K562 (cell line): ENCODE results near the gene DHX35. TPM values are rescaled to one million over a fixed set of nuclear protein-coding genes. Genes with fewer than 3 reads are reported as not detected.

Experiments used
- CXXC5 ChIP-seq: fragments of 250-450 bp; sonication (Bioruptor Pico); IDR thresholded peaks from 2 replicates; pipeline ENCODE4 v1.8.0; 2022; ENCODE audit warnings: inconsistent platforms, mild to moderate bottlenecking, moderate library complexity
- DIDO1 ChIP-seq: fragments of 450-650 bp; IDR thresholded peaks from 2 replicates; pipeline ENCODE4 v1.6.1; 2016; ENCODE audit warnings: low read depth, missing biosample characterization, missing genetic modification characterization
- ETS2 ChIP-seq: IDR thresholded peaks from 2 replicates; pipeline ENCODE4 v1.6.1; 2016; ENCODE audit warnings: borderline replicate concordance, missing genetic modification characterization, mild to moderate bottlenecking, moderate library complexity, missing compliant biosample characterization; ENCODE audit not compliant: poor library complexity, severe bottlenecking
- GABPB2 ChIP-seq: fragments of 250-450 bp; sonication (Bioruptor Pico); conservative IDR thresholded peaks from 2 replicates; pipeline ENCODE4 v1.5.1; 2021; ENCODE audit warnings: mild to moderate bottlenecking
- HDAC1 ChIP-seq, 2 experiments: fragments of 450-650 bp; IDR thresholded peaks; 2 replicates each; pipeline ENCODE4 v1.6.1; 2016 to 2017; ENCODE audit warnings: inconsistent platforms in 1 of 2, mild to moderate bottlenecking in 1 of 2, moderate library complexity in 1 of 2
- HMG20B ChIP-seq: fragments of 250-450 bp; sonication (Bioruptor Pico); IDR thresholded peaks from 2 replicates; pipeline ENCODE4 v1.5.0; 2021; ENCODE audit warnings: mild to moderate bottlenecking
- ILF3 ChIP-seq: fragments of 450-650 bp; IDR thresholded peaks from 2 replicates; pipeline ENCODE4 v1.6.1; 2018; ENCODE audit warnings: antibody characterized with exemption, mild to moderate bottlenecking, moderate library complexity, borderline replicate concordance
- L3MBTL2 ChIP-seq: fragments of 450-650 bp; IDR thresholded peaks from 2 replicates; pipeline ENCODE4 v1.6.1; 2016; ENCODE audit warnings: mild to moderate bottlenecking, moderate library complexity
- MBD2 ChIP-seq: sonication (generic); IDR thresholded peaks from 2 replicates; pipeline ENCODE4 v1.6.1; 2016; ENCODE audit warnings: low read depth, borderline replicate concordance
- PML ChIP-seq: IDR thresholded peaks from 2 replicates; pipeline ENCODE4 v1.6.1; 2012; ENCODE audit warnings: low read length, inconsistent platforms
- POLR2AphosphoS5 ChIP-seq: IDR thresholded peaks from 2 replicates; pipeline ENCODE4 v1.6.1; 2011; ENCODE audit warnings: mild to moderate bottlenecking, low read depth, low read length, moderate library complexity; ENCODE audit not compliant: control insufficient read depth, insufficient read depth
- RBM25 ChIP-seq: fragments of 200-400 bp; formaldehyde crosslinking; IDR thresholded peaks from 2 replicates; pipeline ENCODE4 v1.6.1; 2018; ENCODE audit warnings: low read length, low read depth, moderate library complexity; ENCODE audit not compliant: severe bottlenecking
- SLC30A9 ChIP-seq: fragments of 250-450 bp; sonication (Bioruptor Pico); IDR thresholded peaks from 2 replicates; pipeline ENCODE4 v1.8.0; 2022; ENCODE audit warnings: mild to moderate bottlenecking, moderate library complexity
- TCF7L2 ChIP-seq: fragments of 150-350 bp; IDR thresholded peaks from 2 replicates; pipeline ENCODE4 v1.6.1; 2016; ENCODE audit warnings: low read depth, mild to moderate bottlenecking, low read length, moderate library complexity
- THAP7 ChIP-seq: fragments of 250-450 bp; sonication (Bioruptor Pico); IDR thresholded peaks from 2 replicates; pipeline ENCODE4 v1.5.0; 2021
- THRAP3 ChIP-seq: fragments of 450-650 bp; IDR thresholded peaks from 2 replicates; pipeline ENCODE4 v1.6.1; 2016; ENCODE audit warnings: mild to moderate bottlenecking, inconsistent platforms, borderline replicate concordance
- ZKSCAN1 ChIP-seq: fragments of 150-350 bp; IDR thresholded peaks from 2 replicates; pipeline ENCODE4 v1.6.1; 2016; ENCODE audit warnings: low read depth, low read length
- ZNF224 ChIP-seq: sonication (generic); formaldehyde crosslinking; IDR thresholded peaks from 2 replicates; pipeline ENCODE4 v1.8.0; 2022; ENCODE audit warnings: mild to moderate bottlenecking, missing genetic modification reagents
- ZNF3 ChIP-seq: fragments of 250-450 bp; sonication (Bioruptor Pico); IDR thresholded peaks from 2 replicates; pipeline ENCODE4 v1.5.0; 2021; ENCODE audit warnings: mild to moderate bottlenecking, moderate library complexity
- ZNF324 ChIP-seq: fragments of 250-450 bp; sonication (Bioruptor Pico); IDR thresholded peaks from 2 replicates; pipeline ENCODE4 v1.4.0; 2020; ENCODE audit warnings: mild to moderate bottlenecking
- polyA plus RNA-seq, 8 experiments: library from polyadenylated mRNA; depleted of rRNA in 4 of 8; stranded (reverse) in 5 of 8; unstranded in 3 of 8; fragments of >200 nt; fragmentation: Nextera tagmentation in 2 of 8; fragmentation: Illumina TruSeq in 1 of 8; extraction: Ambion mirVana in 2 of 8; extraction: Trizol in 1 of 8; gene quantifications; 2 replicates each; pipeline versions ENCODE4 v1.2.1 to v1.2.3, GENCODE V29; 2011 to 2014; ENCODE audit warnings: inconsistent platforms in 1 of 8, missing spikeins in 1 of 8
- total RNA-seq, 7 experiments: library from RNA; depleted of rRNA in 6 of 7; stranded (reverse); fragments of >200 nt in 6 of 7; fragmentation: Illumina TruSeq in 2 of 7; extraction: Trizol in 2 of 7; gene quantifications; 2 replicates each; pipeline versions ENCODE4 v1.2.1 to v1.2.3, GENCODE V29; 2011 to 2021; ENCODE audit warnings: low replicate concordance in 1 of 7
- TF ChIP-seq, protein P1 (sequence below): fragments of 250-450 bp; sonication (Bioruptor Pico); IDR thresholded peaks from 2 replicates; pipeline ENCODE4 v1.8.0; 2022; ENCODE audit warnings: moderate library complexity, mild to moderate bottlenecking, inconsistent platforms
- TF ChIP-seq, protein P2 (sequence below): fragments of 250-450 bp; sonication (Bioruptor Pico); IDR thresholded peaks from 2 replicates; pipeline ENCODE4 v1.4.0; 2020

Gene DHX35
- total and polyA plus RNA-seq, 9 of the 15 experiments (the other 6 are each of a cell fraction or from before 2014, with no cell fraction given): 6.5 to 25.6 (median 16.9) TPM

GRCh38 chr20:38926142-38926933, 35.8 kb upstream of the DHX35 start, which contains the start of gene FAM83D (continued):
- TF ChIP-seq, protein P1, sequence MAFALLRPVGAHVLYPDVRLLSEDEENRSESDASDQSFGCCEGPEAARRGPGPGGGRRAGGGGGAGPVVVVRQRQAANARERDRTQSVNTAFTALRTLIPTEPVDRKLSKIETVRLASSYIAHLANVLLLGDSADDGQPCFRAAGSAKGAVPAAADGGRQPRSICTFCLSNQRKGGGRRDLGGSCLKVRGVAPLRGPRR (CRISPR knock-in tag): no peak
- peak in 1 of 2 experiments; percentile 94; a peak in 2 of 4 replicates for TF ChIP-seq HDAC1 (IDR thresholded peaks at IDR 0.05)
- TF ChIP-seq ZNF324 (CRISPR knock-in tag): no peak
- no peak for TF ChIP-seq GABPB2
- TF ChIP-seq, protein P2, sequence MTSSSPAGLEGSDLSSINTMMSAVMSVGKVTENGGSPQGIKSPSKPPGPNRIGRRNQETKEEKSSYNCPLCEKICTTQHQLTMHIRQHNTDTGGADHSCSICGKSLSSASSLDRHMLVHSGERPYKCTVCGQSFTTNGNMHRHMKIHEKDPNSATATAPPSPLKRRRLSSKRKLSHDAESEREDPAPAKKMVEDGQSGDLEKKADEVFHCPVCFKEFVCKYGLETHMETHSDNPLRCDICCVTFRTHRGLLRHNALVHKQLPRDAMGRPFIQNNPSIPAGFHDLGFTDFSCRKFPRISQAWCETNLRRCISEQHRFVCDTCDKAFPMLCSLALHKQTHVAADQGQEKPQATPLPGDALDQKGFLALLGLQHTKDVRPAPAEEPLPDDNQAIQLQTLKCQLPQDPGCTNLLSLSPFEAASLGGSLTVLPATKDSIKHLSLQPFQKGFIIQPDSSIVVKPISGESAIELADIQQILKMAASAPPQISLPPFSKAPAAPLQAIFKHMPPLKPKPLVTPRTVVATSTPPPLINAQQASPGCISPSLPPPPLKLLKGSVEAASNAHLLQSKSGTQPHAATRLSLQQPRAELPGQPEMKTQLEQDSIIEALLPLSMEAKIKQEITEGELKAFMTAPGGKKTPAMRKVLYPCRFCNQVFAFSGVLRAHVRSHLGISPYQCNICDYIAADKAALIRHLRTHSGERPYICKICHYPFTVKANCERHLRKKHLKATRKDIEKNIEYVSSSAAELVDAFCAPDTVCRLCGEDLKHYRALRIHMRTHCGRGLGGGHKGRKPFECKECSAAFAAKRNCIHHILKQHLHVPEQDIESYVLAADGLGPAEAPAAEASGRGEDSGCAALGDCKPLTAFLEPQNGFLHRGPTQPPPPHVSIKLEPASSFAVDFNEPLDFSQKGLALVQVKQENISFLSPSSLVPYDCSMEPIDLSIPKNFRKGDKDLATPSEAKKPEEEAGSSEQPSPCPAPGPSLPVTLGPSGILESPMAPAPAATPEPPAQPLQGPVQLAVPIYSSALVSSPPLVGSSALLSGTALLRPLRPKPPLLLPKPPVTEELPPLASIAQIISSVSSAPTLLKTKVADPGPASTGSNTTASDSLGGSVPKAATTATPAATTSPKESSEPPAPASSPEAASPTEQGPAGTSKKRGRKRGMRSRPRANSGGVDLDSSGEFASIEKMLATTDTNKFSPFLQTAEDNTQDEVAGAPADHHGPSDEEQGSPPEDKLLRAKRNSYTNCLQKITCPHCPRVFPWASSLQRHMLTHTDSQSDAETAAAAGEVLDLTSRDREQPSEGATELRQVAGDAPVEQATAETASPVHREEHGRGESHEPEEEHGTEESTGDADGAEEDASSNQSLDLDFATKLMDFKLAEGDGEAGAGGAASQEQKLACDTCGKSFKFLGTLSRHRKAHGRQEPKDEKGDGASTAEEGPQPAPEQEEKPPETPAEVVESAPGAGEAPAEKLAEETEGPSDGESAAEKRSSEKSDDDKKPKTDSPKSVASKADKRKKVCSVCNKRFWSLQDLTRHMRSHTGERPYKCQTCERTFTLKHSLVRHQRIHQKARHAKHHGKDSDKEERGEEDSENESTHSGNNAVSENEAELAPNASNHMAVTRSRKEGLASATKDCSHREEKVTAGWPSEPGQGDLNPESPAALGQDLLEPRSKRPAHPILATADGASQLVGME (CRISPR knock-in tag): 0 out of 2 replicates have a peak, but pooled peaks have one; percentile 28
- TF ChIP-seq DIDO1 (tag): no peak
- TF ChIP-seq ZKSCAN1: no peak
- TF ChIP-seq THRAP3: no peak
- no peak for TF ChIP-seq ZNF3 (CRISPR knock-in tag)
- peak; percentile 89 for TF ChIP-seq POLR2AphosphoS5
- no peak for TF ChIP-seq SLC30A9
- TF ChIP-seq PML: peak; percentile 74
- no peak for TF ChIP-seq ILF3
- TF ChIP-seq CXXC5 (CRISPR knock-in tag): peak; percentile 72
- TF ChIP-seq L3MBTL2: peak; percentile 85
- no peak for TF ChIP-seq HMG20B (CRISPR knock-in tag)
- TF ChIP-seq TCF7L2: no peak
- peak; percentile 91 for TF ChIP-seq RBM25
- 0 out of 2 replicates have a peak, but pooled peaks have one; percentile 59 for TF ChIP-seq ZNF224
- TF ChIP-seq THAP7: no peak
- TF ChIP-seq ETS2 (tag): no peak
- TF ChIP-seq MBD2: peak; percentile 93
